NCI-H345 (cell line): ENCODE results near the gene PHEX.

ENCODE experiments used
- DNase-seq: peaks from one replicate; lab custom pipeline; 2025; lab: John Stamatoyannopoulos, UW

The PHEX gene

DNA sequence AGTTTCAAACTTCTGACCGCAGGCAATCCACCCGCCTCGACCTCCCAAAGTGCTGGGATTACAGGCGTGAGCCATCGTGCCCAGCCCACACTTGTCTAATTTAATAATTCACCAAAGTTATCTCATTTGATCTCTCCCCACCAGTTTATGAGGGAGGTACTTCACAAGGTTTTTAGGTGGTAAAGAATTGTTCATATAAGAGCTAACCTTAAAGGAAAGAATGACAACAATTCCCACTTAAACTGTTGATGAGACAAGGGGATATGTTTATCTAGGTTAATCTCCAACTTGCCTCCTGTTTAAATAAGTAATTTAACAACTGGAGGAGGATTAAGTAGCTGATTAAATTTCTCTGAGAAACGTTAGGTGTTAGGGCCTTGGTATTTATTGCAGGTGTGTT, 123.0 kb downstream of the PHEX start:
- DNase-seq: no peak

GRCh38 chrX:22159071-22159470, 126.9 kb downstream of the PHEX start:
- DNase-seq: no peak

DNA sequence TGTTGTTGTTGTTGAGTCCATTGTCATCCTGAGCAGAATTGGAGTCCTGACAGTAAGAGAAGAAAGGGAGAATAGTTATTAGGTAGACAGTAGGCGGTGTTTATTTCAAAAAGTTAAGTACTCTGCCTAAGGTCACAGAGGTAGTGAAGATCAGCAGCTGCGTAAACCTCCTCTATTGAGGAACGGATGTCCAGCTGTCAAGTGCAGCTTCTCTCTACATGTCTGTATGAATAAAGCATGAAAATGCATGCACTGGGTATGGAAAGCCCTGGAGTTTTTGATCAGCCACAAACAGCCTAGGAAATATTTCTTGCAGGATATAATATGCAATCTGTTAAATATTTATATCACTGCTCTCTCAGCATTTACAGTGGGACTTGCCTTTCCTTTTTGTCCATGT, 131.2 kb downstream of the PHEX start:
- peak; percentile 24 for DNase-seq

DNA sequence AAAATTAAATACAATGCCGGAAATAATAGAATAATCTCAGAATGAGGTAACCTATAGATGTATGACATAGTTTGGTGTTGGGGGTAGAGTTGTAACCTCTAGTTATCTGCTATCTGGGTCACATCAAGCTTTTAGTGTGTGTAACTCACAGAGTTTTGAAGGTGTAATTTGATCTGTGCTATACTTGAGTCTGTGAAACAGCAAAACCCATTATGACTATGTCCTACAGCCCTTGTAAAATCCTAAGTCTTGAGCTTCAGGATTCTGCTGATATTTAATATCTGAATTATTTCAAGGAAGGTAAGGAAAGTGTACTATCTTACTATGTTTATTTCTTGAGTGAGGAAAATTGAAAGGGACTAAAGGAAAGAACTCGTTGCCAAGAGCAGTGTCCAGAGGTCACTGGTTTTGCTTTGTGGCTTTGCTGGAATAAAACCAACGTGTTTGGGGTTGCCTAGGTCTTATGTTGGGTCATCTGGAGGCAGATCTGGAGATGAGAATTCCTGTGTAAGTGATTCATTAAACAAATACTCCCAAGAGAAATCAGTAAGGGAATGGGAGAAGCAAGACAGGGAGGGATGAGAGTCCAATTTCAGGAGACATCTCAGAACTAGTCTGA, 132.8 kb downstream of the PHEX start:
- no peak for DNase-seq

DNA sequence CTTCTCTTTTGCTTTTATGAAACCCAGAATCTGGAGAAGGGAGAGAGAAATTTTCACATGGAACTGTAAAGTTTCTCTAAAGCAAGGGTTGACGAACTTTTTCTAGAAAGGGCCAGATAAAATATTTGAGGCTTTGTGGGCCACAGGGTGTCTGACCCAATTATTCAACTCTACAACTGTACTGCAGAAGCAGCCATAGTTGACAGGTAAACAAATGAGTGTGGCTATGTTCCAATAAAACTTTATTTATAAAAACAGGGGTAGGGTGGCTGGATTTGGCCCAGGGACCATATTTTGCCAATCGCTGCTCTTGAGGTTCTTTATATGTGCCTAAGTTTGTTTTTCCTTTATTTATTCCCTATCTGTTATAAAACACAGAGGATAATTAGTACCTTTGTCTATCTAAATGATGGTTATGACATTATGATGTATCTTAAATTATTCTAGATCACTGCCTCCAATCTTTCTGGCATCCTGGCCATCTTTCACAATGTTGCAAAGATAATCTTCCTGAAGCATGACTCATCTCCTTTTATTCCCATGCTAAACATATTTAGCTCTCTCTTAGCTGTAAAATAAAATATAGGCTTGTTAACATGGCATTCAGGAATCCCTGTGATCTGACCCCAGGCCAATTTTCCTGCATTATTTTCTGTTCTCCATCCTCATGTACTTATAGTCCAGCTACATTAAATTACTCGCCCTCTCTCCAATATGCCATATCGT, 133.8 kb downstream of the PHEX start:
- no peak for DNase-seq

DNA sequence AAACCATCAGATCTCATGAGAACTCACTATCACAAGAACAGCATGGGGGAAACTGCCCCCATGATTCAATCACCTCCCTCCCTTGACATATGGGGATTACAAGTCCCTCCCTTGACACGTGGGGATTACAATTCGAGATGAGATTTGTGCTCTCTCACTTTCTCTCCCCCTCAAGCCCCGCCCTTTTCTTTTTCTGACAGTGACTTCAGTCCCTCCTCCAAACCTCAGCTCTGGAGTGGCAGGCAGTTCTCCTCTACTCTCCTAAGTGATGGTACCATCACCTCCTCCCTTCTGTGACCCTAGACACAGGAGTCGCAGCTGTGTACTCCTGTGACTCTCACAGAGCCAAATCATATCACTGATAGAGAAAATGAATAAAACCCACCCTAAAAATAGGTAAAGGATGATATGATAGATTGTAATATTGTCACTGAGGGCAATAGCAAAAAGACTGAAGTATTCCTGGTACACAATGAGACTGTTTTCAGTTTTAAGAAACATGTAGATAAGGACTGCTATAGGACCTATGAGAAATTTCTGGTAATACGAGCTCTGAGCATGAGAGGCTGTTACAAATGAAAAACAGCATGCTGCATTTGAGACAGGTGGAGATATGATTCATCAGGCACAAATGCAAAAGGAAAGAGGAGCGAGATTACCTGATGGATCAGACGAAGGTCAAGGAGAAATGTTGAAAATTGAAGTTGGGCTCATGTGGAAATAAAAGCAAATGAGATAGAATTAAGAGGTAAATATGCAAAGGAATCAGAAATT, 139.3 kb downstream of the PHEX start:
- no peak for DNase-seq

GRCh38 chrX:22173966-22174365, 141.8 kb downstream of the PHEX start:
- no peak for DNase-seq

DNA sequence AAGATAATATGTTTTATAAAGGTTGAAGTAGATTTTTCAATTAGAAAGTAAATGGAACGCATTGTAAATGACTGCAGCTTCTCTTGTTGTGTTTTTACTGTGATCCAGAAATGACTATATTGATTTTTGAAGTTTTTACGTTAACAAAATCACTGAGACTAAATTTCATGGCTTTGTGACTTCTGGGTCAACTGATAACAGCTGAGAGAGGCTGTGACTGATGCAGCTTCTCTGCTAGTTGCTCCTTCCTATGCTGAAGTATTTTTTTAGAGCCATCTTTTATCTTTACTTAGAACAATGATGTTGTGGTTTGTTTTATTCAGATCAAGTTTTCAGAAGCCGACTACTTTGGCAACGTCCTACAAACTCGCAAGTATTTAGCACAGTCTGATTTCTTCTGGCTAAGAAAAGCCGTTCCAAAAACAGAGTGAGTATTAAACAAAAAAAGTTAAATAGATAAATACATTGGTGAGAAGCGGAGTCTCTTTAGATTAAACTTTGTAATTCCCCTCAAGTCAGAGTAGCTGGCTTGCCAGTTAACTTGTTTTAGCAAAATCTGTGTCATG, 145.9 kb downstream of the PHEX start:
- no peak for DNase-seq

DNA sequence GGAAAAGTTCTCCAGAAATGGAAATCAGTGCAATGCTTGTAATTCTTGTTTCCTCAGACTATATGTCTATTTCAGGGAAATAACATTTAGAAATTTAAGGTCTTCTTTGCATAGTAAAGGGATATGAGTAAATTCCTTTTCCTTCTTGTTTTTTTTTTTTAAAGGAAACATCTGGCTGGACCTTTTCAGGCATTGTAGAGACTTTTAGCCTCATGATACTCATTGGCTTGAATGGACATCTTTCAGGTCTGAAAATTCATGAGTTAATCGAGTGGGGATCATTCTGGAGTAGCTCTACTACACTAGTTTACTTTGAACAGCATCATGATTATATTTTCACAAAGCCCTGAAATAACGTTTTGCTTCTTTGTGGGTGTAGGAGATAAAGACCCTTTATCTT, 152.0 kb downstream of the PHEX start:
- DNase-seq: no peak

DNA sequence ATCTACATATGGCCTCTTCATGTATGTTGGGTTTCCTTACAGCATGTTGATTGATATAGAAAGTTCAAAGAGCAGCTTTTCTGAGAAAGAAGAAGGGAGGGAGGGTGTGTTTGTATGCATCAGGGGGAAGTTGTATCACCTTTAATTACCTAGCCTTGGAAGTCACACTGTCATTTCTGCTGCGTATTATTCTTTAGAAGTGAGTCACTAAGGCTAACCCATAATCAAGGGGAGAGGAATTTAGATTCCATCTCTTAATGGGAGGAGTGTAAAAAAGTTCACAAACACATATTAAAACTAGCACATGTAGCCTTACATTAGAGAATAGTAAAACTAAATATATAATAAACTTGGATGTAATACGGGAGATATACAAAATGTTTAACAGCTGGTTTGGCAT, 154.0 kb downstream of the PHEX start:
- DNase-seq: no peak

- DNase-seq: peak; percentile 71
Measured at GRCh38 chrX:22192419-22193060, 160.4 kb downstream of the PHEX start.

DNA sequence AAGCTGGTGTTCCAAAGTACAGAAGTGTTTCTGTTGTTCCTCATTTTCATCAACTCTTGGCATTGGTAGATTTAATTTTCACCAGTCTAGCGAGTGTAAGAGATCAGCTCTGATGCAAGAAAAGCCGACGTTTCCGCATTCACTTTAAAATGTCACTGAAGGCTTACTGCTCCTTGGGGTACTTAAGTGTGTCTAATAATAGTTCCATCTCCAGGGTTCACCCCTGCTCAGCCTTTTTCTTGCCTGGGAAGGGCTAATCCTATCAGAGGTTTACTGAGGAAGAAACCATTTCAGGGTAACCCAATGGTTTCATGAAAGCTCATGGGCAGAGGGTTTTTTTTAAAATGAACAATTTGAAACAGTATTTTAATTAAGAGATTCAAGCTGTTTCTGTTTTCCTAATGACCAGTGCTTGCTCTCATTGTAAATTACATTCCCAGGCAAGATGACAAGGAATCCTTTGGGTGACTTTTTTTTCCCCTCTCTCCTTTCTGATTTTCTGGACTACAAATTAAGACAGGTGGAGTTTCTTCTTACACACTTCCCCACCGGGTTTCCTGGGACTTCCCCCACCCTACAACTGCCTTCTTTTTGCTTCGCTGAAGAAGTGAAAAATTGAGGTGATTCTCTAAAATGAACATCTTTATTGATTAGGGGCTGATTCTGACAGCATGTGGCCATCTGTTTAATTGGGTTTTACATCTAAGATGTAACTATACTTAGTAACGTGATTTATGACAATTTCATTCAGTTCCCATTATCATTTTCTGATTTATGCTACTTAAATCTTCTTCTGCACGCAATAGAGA, 161.9 kb downstream of the PHEX start:
- no peak for DNase-seq

- DNase-seq: no peak
Measured at GRCh38 chrX:22194660-22194945, 162.5 kb downstream of the PHEX start.

DNA sequence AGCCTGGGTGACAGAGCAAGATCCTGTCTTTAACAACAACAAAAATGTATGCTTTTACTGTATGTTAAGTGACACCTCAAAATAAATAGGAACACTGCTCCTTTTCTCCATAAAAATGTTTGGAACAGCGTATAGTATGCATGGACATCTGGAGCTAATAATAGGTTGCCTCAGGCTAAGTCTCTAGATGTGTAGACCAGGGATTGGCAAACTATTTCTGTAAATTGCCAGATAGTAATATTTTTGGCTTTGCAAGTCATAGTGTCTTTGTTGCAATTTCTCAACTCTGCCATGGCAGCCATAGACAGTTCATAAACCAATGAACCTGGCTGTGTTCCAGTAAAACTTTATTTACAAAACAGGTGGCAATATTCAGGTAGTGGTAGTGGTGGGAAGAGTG, 164.0 kb downstream of the PHEX start:
- no peak for DNase-seq

- no peak for DNase-seq
Measured at GRCh38 chrX:22202251-22202650, 170.1 kb downstream of the PHEX start.

DNA sequence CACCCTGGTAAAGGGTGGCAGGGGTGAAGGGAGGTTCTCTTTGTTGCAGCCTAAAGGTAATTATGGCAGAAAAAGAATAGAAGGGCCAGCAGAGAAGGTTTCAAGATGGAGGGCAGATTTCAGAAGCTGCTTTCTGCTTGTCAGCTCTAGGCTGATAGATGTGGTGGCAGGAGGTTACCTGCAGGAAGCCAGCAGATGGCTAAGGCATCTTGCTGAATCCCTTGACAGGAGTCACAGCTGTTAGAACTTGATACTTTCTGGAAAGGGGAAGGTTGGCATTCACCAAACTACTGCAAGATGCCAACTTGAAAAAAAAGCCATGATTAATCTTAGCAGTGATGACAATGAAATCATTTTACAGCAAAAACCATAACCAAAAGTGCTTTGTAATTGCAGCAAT, 171.1 kb downstream of the PHEX start:
- no peak for DNase-seq

DNA sequence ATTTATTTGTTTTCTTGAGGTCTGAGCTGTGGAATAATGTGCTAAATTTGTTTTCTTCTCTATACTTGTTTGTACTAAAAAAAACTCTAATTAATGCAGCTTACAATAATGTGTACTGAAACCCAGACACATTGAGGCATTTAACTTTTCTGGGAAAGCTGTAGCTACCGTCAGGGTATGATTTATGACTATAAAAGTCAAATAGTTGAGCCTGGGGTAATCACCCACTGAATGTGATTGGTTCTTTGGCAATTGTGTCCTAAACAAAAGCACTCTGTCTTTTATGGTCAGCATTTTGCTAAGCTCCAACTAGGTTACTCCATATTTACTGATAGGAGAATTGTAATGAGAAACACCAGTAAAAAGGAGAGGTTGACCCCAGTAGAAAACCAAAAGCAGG, 174.7 kb downstream of the PHEX start:
- no peak for DNase-seq

GRCh38 chrX:22220941-22221340, 188.8 kb downstream of the PHEX start:
- no peak for DNase-seq

DNA sequence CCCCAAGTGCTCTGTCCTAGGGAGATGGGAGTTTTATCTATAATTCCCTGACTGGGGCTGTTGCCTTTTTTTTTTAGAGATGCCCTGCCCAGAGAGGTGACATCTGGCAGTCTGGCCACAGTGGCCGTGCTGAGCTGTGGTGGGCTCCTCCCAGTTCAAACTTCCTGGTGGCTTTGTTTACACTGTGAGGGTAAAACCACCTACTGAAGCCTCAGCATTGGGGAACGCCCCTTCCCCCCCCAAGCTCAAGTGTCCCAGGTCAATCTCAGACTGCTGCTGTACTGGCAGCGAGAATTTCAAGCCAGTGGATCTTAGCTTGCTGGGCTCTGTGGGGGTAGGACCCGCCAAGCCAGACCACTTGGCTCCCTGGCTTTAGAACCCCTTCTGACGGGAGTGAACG, 202.3 kb downstream of the PHEX start:
- no peak for DNase-seq

DNA sequence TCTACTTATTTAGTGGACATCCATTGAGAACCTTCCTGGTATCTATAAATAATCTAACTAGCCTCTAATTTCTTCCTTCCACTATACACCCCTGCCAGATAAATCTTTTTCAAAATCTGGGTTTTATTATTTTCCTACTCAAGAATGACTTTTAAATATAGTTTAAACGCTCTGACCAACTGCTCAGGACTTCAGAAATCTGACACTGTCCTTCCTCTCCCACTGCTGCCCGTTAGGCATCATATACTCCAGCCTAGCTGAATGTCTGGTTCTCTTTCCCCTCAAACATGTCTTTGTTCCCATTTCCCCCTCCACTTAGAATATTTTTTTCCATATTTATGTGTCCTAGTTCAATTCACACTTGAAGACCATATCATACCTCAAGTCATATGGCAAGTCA, 205.4 kb downstream of the PHEX start:
- no peak for DNase-seq

DNA sequence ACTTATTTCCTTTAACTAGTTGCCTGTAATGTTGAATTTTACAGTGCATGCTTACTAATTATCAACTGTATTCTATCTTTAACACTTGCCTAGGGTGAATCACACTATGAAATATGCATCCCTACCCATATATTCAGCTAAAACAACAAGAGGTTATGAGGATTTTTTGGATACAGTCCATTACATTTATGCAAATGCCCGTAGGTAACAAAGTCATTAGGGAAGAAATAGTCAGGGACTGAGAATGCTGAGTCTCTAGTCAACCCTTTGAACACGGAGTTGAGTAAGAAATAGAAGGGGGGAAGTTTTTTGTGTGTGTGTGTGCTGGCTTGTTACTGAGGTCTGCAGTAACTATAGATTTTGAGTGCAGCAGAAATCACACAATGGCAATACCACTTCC, 214.5 kb downstream of the PHEX start:
- no peak for DNase-seq

DNA sequence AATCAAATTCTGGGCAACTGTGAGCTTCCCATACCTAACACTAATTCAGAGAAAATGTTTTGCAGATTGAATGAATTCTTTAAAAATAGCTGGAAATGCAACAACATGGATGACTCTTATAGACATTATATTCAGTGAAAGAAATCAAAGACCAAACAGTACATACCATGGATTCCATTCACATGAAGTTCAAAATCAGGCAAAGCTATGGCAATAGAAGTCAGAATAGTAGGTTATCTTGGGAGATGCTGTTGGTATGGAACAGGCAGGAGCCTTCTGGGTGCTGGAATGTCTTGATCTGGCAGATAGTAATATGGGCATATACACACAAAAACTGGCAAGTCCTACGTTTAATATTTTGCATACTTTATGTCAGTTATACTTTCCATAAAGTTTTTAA, 215.0 kb downstream of the PHEX start:
- no peak for DNase-seq
